ENCODE results near the gene KIF18B. TPM values are rescaled to one million over a fixed set of nuclear protein-coding genes. Genes with fewer than 3 reads are reported as not detected.
A peak's percentile ranks its signal among the peaks of the same experiment; 100 is the strongest.

The KIF18B gene
- total and polyA plus RNA-seq, 2 of the 8 experiments (the other 6 are each of a cell fraction or from before 2014, with no cell fraction given): 39.0 to 59.4 TPM

GRCh38 chr17:44988044-44988942 lies 40.7 kb upstream of the KIF18B start:
- ChIA-PET CTCF (ENCODE audit: partially characterized antibody) (interaction anchor here (1.2 to 16.0 kb wide), 10 partner anchors 8 to 68 kb away, joined by 3 to 102 read pairs (median 8); no protein-coding TSS in a partner anchor), POLR2A (ENCODE audit: partially characterized antibody) (interaction anchor here (0.6 to 3.0 kb wide), 12 partner anchors 11 to 394 kb away, joined by 3 to 15 read pairs (median 4); partner anchors contain the start of genes C1QL1 and KIF18B)
- Histone ChIP-seq H3K9ac (replicated peaks in 1 of 4; ENCODE audit: extremely low read depth in 1 of 4, low read depth in 3 of 4, low read length in 3 of 4) (no peak overlapping the region), H3K4ac (replicated peaks; ENCODE audit: insufficient read length, low read depth, low read length) (peak overlapping the region; percentile 42), H3K9me3 (ENCODE audit: insufficient read depth in 2 of 2, low read depth in 1 of 2, low read length in 1 of 2) (no peaks in the 10 kb centered on the region), H4K91ac (replicated peaks; ENCODE audit: insufficient read length, low read length) (peak overlapping the region; percentile 73), H4K8ac (ENCODE audit: extremely low read depth, insufficient read depth, low read length) (peak overlapping the region; percentile 31; the same call in 1 of the 2 replicates), H2AK5ac (ENCODE audit: low read depth, low read length) (no peak overlapping the region), H3K18ac (ENCODE audit: extremely low read depth, low read length) (peak overlapping the region; percentile 48), H3K79me2 (ENCODE audit: control insufficient read depth in 1 of 2, insufficient read depth in 2 of 2, low read length in 2 of 2) (no peaks in the 10 kb centered on the region), H3K23me2 (ENCODE audit: low read depth, low read length) (peaks cover 14% of the 10 kb centered on the region; the same call in 1 of the 2 replicates), H3K27ac (ENCODE audit: low read depth, low read length) (no peak overlapping the region), H3K4me1 (replicated peaks in 1 of 4; ENCODE audit: control insufficient read depth in 3 of 4, insufficient read depth in 4 of 4, low read length in 3 of 4) (peaks cover 0 to 7% (median 6%) of the 10 kb centered on the region in 4 experiments; a peak in 5 of 7 replicates), H3K14ac (ENCODE audit: insufficient read length) (no peak overlapping the region), H2BK5ac (ENCODE audit: low read depth, low read length) (peak overlapping the region; percentile 81), H4K20me1 (replicated peaks in 1 of 2; ENCODE audit: control insufficient read depth in 1 of 2, insufficient read depth in 2 of 2, low read length in 2 of 2) (no peaks in the 10 kb centered on the region), H3K27me3 (replicated peaks in 1 of 4; ENCODE audit: control insufficient read depth in 3 of 4, extremely low read depth in 1 of 4, insufficient read depth in 3 of 4, low read length in 3 of 4) (peaks cover 0 to 16% (median 8%) of the 10 kb centered on the region in 4 experiments; a peak in 5 of 7 replicates), H3K56ac (replicated peaks; ENCODE audit: insufficient read length, low read depth, low read length) (no peak overlapping the region), H2BK12ac (ENCODE audit: low read depth, low read length) (no peak overlapping the region), H3K4me2 (ENCODE audit: insufficient read depth in 1 of 2, low read depth in 2 of 2, low read length in 2 of 2) (peak overlapping the region; percentile 62 to 67), H3K36me3 (ENCODE audit: control insufficient read depth in 2 of 4, insufficient read depth in 4 of 4, low read length in 3 of 4) (no peaks in the 10 kb centered on the region), H3K4me3 (ENCODE audit: extremely low read depth in 1 of 4, insufficient read depth in 2 of 4, low read depth in 3 of 4, low read length in 4 of 4) (peak overlapping the region; percentile 25 to 63 (median 32); a peak in 7 of 8 replicates), H2BK15ac (ENCODE audit: low read length) (no peak overlapping the region; the same call in 1 of the 2 replicates), H4K5ac (ENCODE audit: insufficient read length, low read depth, low read length) (no peak overlapping the region), H2BK20ac (ENCODE audit: low read length) (0 out of 2 replicates have a peak overlapping the region, but pooled peaks have one; percentile 32), H3K23ac (ENCODE audit: insufficient read length) (no peak overlapping the region), H3K79me1 (ENCODE audit: low read depth, low read length) (no peaks in the 10 kb centered on the region), H2AFZ (ENCODE audit: low read length) (no peak overlapping the region), H2BK120ac (replicated peaks; ENCODE audit: low read depth, low read length) (no peak overlapping the region)
- FAIRE-seq (no peak), DNase-seq (ENCODE audit: low read depth in 1 of 2, low spot score in 2 of 2) (peak in 1 of 2 experiments; percentile 60)
- 36% methylated on average over 32 of the region's 34 CpGs; no CpG with 5 or more reads in 1 of the 2 experiments for WGBS, 2 experiments (ENCODE audit: extremely low coverage in 1 of 2, insufficient coverage in 1 of 2, insufficient read length in 1 of 2, insufficient replicate concordance in 2 of 2, low coverage in 1 of 2, low lambda C conversion rate in 2 of 2, missing lambda C conversion rate in 1 of 2)
- TF ChIP-seq, protein P1, sequence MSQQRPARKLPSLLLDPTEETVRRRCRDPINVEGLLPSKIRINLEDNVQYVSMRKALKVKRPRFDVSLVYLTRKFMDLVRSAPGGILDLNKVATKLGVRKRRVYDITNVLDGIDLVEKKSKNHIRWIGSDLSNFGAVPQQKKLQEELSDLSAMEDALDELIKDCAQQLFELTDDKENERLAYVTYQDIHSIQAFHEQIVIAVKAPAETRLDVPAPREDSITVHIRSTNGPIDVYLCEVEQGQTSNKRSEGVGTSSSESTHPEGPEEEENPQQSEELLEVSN (IDR thresholded peaks at IDR 0.05): peak; percentile 55
- TF ChIP-seq CTCF (IDR thresholded peaks at IDR 0.05; ENCODE audit: control extremely low read depth in 1 of 3, insufficient read depth in 1 of 3, low read depth in 1 of 3, low read length in 3 of 3) (no peak), RNF2 (IDR thresholded peaks at IDR 0.05; ENCODE audit: borderline replicate concordance, low read depth, low read length, missing control alignments, poor library complexity, severe bottlenecking) (peak; percentile 46), MAX (IDR thresholded peaks at IDR 0.05) (peak; percentile 46), SUZ12 (IDR thresholded peaks at IDR 0.05; ENCODE audit: low read length) (peak; percentile 43; the same call in 1 of the 2 replicates)
